CD4-positive, alpha-beta T cell treated with Interleukin-17A for 4 hours (primary cell): ENCODE data around the gene MFSD11.
"Not testable (repeated sequence)": the region's sequence is repeated elsewhere in the genome, so short reads cannot be mapped to it uniquely, and the experiment has no call there.

Experiments used
- DNase-seq: peaks from one replicate; pipeline ENCODE4 v3.0.0-alpha.2; 2020; ENCODE audit warnings: mixed read lengths

Gene MFSD11

DNA sequence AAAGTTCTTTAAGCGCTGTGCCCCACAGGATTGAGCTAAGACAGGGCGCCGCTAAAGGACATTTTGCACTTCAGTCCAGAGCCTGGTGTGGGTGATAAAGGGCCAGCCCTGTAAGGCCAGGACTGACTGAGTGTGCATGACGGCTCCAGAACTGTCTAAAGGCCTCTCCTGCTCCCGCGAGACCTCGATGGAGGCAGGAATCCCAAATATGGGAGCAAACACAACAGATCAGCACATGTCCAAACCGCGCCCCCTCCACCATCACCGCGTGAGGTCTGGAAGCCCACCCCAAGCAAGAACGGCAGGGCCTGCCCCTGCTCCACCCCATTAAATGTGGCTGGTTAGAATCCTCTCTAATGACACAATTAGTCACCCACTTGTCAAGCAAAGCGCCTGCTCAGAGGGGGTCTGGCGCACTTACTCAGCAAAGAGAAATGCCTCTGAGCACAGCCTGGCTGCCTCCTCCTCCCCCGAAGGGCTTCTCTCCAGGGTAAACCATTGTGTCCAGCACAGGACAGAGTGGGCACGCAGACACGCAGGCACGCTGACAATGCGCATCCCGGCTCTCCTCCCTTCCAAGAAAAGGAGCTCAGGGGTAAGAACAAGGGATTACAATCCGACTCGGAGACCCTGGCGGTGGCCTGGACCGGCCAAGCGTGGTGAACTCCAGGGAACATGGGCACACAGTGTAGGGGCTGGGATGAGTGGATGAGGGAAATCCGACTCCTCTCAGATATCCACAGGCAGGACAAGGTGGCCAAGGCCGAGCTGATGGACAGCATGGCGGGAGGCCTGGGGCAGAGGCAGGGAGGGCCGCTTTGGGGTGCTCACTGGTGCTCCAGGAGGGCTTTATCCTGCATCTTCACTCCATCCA, 28.6 kb upstream of the MFSD11 start:
- DNase-seq = no peak

DNA sequence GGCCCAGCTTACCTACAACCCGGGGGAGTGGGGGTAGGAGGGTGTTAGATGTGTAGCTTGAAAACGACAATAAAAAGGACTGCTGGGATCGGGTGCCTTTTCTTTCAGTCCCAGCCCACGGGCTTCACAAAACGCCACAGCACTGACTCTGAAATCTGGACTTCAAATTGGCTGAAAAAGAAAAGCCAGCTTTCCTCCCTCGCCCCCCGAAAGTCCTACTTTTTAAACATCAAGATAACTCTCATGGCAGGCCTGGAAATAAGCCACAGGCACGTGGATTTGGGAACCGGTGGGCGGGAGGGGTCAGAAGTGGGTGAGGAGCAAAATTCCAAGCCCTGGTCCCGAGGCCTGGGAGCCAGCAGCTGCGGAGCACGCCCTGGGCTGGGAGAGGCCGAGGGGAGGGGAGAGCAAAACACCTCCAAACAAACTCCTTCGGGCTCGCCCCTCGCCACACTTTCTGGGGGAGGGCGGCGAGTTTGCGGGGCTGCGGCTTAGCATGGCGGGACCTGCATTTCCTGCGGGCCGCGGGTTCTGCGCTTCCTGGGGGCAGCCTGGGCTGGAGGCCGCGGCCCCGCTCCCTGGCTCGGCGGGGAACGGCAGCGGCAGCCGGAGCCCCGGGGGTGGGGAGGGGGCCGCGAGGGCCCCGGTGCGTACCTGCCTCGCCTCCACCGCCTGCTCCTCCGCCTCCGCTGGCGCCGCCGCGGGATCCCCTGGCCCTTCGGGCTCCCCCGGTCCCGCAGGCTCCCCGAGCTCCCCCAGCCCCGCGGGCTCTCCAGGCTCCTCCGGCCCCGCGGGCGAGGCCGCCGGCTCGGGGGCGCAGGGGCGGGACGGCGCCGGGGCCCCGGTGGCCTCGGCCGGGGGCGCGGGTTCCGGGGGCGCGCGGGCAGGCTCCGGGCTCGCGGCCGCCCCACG, 27.7 kb upstream of the MFSD11 start:
- DNase-seq = peak; percentile 26

DNA sequence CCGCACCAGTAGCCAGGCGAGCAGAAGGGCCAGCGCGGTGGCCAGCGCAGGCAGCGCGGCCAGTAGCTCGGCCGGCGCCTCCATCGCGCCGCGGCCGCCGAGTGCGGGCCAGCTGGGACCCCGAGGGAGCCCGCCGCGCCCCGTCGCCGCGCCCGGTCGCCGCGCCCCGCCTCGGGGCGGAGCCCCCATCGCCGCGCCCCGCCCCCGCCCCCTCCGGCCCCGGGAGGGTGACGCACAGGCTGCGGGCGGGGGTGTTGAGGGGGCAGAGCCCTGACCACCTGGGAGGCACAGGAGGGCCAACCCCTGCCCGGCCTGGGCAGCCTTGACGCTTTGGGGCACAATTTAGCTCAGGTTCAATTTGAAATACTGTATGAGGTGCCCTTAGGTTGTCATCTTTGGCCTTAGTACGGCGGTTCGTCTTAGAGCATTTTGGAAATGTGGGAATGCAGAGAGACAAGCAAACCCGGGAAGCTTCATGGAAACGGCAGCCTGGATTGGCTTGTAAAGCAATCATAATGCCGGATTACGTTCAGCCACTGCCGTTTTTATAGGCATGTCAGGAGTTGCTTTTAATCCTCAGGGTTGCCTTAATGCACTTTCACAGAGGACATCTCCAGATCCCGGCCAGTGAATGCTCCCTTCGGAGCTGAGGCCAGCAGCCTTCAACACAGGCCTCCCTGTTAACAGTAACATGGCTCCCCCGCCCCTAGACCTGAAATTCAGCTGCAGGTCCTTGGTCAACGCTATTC, 26.9 kb upstream of the MFSD11 start, which contains the start of gene MXRA7:
Gene MXRA7, minus strand, starts transcription at position 103 of the 749 bp plus-strand sequence. Its CDS starts 19 bp downstream, at position 84.
- peak; percentile 71 for DNase-seq

DNA sequence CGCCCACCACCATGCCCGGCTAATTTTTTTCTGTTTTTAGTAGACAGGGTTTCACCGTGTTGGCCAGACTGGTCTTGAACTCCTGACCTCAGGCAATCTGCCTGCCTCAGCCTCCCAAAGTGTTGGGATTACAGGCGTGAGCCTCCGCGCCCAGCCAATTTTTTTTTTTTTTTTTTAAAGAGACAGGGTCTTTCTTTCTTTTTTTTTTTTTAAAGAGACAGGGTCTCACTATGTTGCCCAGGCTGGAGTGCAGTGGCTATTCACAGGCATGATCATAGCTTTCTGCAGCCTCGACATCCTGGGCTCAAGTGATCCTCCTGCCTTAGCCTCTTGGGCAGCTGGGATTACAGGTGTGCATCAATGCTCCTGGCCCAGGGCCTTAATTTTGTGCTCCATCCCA, 25.6 kb upstream of the MFSD11 start:
- DNase-seq = not testable (repeated sequence)

DNA sequence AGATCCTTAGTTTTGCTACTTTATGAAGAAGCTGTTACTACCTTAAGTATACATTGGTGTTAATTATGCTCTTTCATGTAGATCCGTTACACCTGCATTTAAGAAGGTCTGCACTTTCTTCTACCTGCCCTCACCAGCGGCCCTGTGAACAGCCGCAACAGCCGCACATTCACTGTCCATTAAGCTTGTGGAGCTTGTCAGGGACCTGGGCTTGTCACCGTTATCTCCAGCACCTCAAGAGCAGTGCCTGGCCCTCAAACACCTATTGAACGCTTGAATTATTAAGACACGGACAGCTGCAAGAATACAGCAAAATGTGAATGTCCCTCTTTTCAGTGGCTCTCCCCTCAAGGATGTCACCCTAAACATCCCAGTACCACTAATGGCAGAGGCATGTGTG, 24.2 kb upstream of the MFSD11 start:
- no peak for DNase-seq

DNA sequence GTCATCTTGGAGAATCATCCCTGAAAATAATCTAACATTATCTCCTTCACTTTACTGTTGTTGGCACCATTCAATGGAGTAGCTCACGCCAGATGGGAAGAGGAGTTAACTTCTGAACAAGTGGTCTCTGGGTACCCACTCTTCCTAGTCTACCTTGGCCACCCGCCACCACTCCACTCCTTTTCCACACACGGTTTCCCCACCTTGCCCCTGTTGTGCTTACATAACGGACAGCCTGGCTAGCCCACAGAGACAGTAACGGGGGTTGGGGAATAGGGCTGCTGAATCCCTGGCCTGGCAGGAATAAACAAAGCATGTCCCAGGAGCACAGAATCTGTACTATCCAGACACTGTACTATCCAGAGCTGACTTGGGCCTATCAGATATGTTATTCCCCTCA, 23.6 kb upstream of the MFSD11 start:
- DNase-seq = no peak

DNA sequence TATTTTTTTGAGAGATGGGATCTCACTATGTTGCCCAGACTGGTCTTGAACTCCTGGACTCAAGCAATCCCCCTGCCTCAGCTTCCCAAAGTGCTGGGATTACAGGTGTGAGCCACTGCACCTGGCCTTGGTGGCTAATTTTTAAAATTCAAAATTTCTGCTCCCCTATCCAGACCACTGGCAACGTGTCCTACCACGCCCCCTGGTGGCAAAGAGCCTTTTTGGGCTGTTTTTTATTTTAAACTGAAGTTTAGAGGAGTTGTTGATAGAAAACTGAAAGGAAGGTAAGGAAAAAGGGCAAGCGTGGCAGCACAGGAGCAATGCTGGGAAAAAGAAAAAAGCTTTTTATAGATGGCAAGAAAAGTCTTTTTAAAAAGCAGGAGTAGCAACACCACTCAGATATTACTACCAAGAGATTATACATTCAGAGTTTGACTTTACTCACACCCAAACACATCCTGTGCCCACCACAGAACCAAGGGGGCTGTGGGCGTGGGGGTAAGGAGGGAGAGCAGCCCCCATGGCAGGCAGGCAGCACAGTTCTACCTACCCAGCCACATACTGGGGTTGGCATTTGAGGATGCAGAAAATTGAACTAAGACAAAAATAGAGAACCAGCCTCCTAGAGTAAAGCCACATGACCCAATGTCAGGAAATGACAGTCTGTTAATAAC, 23.0 kb upstream of the MFSD11 start:
- peak; percentile 88 for DNase-seq

DNA sequence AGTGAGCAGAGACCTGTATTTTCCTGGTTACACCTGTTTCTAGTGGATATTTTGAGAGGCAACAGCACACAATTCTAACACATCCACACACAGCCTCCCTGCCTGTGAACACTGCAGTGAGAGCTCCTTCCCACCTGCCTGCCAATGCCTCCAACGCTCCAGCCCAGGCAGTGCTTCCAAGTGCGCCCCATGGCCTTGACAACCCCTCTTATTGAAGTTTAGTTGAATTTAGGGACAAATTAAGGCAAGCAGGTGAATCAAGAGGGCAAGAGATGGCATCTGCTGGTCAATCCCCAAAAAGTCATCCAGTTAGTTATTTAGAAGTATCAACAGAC, 22.5 kb upstream of the MFSD11 start:
- DNase-seq = no peak

DNA sequence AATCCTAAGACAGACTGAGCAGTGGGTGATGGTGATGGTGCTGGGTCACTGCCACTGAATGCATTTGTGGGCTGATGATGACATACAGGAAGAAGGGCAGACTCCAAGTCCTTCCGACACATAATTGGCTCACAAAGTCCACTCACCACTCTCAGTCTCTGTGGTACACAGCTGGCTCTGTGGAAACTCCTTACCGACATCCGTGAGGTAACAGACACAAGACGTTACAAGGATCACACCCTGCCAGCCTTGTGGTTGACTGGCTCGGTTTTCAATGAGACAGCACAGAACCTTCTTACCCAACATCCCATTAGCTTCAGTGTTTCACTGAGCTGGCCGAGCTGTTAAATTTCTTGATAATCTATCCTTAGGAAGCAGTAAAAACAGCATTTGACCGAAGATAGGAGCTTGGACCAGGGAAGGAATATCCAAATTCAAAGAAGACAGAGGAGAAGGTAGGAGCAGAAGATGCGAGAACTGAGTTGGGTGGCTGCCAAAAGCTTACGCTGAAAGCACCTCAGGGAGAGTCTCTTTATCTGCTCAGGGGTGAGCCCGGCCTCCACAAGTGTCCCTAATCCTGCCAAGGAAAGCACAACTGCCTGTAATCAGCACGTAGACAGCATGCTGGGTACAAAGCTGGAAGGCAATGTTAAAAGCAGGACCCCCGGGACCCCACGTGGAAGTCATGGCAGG, 21.6 kb upstream of the MFSD11 start:
- no peak for DNase-seq

DNA sequence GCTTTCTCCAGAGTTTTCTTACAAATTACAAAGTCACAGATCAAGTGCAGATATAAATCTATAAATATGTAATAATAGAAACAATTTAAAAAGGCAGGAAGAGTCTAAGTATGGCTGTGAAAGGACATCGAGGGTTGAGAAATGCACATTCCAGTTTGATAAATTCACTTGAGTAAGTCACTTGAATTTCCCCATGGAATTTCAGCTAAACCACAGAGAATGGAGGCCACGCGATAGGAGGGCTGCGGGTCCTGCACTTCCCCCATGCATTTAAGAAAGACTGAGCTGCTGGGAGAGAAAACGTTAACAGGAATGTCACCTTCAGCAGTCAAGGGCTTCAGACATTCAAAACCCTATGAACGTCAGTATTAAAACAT, 21.1 kb upstream of the MFSD11 start:
- no peak for DNase-seq

DNA sequence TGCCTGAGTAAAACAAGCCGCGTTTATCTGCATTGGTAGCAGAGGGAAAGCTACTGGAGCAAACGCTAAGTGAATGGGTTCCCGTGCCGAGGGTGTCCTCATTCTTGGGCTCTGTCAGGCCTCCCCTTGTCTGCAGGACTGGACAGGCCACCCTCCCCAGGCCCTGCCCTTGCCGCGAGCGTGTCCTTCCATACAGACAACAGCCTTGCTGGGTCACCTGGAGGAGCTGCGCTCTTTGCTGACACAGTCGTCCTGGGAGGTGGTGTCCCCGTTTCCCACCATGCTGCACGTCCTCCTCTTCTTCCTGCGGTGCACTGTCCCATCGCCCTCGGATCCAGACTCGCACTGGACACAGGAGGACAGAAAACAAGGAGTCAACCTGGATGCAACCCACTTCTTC, 19.4 kb upstream of the MFSD11 start:
- no peak for DNase-seq

DNA sequence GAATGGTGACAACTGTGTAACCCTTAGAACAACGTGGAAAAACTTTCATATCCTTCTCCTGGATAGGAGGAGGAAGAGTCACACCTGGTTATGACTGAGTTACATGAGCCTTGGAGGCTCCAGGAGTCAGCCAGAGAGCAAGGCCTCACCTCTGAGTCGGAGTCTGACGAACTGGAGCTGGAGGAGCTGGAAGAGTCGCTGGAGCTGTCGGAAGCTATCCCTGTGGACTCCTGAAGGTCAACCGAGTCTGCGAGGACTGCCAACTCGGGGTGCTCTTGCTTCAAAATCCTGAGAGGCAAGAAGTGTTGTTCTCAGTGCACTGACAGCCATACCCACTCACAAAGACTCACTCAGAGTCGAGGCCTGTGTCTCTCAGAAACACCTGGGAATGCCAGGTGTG, 17.7 kb upstream of the MFSD11 start:
- DNase-seq = no peak

DNA sequence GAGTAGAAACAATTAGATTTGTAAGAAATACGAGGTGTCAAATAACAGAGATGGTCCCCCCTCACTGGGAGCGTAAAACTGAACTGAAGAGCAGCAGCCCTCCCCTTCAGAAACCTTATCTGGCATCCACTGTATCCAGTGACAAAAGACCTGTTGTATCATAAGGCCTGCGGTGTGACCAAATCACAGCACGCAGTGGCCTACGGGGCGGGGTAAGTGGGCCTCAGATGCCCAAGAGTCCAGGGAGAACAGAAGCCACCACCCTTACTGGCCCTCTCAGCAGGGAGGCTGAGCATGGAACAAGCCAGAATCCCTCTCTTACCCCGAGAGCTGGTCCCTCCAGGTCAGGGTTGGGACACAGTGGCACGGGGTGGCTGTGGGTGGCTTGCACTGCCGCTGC, 17.0 kb upstream of the MFSD11 start:
- no peak for DNase-seq

DNA sequence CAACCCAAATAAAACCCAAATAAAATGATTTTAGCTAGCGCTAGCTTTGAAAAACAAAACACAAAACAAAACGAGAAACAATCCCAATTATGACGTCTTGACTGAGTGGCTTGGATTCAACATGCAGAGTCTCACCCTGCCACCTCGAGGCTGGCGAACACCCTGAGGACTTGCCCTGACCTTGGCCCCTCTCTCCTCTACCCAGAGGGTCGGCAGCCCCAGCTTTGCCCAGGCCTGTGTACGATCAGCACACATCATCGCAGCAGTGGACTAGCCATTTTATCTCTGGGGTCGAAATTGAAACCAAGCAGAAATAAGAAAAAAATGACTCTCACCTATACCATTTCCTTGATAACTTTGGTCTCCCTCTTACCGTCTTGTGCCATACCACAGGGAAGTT, 16.5 kb upstream of the MFSD11 start:
- no peak for DNase-seq

DNA sequence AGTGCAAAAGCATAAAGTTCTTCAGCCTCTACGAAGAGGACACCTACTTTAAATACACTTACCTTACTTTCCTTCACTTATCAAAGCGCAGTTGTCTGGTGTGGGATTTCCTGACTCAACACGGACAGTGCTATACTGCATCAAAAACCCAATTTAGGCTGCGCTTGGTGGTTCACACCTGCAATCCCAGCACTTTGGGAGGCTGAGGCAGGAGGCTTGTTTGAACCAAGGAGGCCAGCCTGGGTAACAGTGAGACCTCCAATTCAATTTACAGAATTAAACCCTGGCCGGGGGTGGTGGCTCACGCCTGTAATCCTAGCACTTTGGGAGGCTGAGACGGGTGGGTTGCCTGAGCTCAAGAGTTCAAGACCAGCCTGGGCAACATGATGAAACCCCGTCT, 15.6 kb upstream of the MFSD11 start:
- DNase-seq = no peak

DNA sequence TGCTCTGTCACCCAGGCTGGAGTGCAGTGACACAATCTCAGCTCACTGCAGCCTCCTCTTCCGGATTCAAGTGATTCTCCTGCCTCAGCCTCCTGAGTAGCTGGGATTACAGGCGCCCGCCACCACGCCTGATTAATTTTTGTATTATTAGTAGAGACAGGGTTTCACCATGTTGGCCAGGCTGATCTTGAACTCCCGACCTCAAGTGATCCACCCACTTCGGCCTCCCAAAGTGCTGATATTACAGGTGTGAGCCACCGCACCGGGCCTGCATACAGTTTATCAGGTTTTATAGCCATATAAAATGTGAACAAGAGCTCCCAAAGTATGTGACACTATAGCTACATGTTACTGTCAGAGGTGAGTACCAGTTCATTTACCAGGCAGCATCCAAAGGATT, 14.9 kb upstream of the MFSD11 start:
- not testable (repeated sequence) for DNase-seq

DNA sequence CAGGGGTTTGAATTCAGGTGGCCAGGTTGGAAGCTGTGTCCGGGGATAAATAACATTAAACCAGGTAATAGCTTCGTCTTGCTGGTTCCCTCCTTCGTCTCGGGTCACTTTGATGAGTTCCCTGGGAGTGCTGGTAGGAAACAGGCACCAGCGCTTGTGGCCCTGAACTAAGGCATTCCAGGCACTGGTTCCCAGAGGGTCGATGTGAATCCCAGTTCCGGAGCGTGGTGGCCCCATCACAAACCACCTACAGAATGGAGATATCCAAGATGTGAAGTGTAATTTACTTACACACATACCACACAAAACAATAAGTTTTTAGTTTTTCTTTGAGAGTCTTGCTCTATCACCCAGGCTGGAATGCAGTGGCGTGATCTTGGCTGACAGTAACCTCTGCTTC, 14.1 kb upstream of the MFSD11 start:
- DNase-seq = no peak

DNA sequence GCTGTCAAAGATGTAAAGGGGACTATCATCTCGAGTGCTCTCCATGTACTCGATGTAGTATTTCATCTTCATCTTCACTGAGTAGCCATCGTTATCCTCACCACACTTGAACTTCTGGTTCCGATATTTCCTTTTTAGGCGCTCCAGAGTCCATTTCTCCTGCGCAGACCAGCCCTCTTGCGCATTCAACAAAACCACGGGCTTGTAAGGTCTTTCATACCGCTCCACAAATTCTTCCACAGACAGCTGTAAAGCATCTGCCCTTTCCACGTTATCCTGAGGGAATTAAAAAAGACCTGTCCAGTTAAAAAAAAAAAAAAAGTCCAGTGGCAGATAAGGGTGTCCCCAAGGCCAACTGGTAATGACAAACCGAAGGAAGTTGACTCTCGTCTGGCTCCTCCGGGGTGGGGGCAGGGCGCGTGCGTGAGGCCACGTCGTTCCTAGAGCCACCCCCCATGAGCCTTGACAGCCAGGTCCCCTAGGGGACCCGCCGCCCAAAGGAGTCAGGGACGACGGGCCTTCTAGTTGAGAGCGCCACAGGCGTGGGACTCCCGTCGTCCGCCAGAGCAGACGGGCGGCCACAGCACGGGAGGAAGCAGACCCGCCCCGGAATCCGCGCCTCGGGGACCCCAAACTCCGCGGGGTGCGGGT, 12.2 kb upstream of the MFSD11 start:
- peak; percentile 76 for DNase-seq

DNA sequence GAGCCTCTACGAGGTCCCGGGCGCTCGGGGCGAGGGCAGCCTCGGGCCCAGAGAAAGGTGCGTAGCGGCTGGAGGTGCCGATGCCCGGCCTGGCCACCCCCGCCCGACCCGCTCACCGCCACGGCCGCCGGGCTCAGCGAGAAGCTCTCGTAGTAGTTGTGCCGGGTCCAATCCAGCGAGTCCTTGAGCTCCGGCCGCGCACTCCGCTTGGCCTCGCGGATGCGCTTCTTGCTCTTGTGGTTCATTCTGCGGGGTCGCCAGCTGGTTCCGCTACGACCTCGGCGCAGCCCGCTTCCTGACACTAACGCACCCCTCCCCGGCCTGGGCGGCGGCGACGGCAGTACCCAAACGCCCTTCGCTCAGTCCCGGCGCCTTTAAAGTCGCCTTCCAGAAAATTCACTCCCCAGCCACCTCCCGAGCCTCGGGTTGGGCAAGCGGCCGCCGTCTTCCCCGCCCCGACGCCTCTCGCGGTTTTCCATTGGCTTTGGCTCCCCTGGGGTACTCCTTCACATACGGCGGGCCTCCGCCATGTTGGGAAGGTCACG, 11.6 kb upstream of the MFSD11 start, which contains the start of gene JMJD6:
Gene JMJD6, minus strand, starts transcription at position 376 of the 545 bp plus-strand sequence. Its CDS starts 131 bp downstream, at position 245.
- peak; percentile 97 for DNase-seq

DNA sequence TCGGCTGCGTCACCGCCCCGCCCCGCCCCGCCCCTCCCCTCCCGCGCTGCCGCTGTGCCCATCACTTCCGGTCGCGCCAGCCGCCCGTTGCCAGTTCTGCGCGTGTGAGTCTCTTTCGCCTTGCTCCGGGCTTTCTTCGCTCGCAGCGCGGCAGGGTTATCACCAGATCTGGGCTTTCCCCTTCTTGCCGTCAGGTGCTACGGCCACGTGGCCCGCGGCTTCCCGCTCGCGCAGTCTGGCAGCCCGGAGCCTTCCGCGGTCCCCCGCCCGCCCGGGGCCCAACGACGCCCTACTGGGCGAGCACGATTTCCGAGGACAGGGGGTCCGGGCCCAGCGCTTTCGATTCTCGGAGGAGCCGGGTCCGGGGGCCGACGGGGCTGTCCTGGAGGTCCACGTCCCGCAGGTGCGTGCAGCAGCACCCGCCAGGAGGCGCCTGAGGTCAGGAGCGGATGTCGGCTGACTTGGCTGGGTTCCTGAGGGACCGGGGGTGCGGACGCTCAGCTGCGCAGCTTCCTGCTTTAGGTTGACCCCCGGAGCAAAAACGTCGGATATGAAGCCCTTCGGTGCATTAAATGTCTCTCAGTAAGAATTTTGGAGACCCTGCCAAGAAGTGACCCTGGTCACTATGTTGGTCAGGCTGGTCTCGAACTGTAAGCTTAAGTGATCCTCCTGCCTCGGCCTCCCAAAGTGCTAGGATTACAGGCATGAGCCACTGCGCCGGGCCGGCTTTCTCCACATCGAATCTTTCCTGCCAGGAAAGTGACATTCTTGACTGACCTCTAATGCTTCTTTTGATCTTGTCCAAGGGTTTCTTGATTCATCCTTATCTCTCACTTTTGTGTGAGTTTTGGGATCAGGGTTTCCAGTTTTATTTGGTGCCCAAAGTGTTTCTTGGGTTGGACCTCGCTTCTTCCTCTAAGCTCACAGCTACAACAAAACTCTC, 10.9 kb upstream of the MFSD11 start, which contains the start of gene METTL23:
Gene METTL23, plus strand, starts transcription at position 64 of the 943 bp plus-strand sequence. CDS start 2,872 bp downstream, outside the sequence.
- DNase-seq = peak; percentile 86
